GM12801 (cell line): ENCODE results near the gene PSME3IP1.

Source experiments
- TF ChIP-seq, protein P1 (sequence below): IDR thresholded peaks from one replicate; pipeline ENCODE4 v1.5.1; 2011; ENCODE audit warnings: control low read depth; ENCODE audit not compliant: insufficient read length; ENCODE audit errors: extremely low read depth

The PSME3IP1 gene

DNA sequence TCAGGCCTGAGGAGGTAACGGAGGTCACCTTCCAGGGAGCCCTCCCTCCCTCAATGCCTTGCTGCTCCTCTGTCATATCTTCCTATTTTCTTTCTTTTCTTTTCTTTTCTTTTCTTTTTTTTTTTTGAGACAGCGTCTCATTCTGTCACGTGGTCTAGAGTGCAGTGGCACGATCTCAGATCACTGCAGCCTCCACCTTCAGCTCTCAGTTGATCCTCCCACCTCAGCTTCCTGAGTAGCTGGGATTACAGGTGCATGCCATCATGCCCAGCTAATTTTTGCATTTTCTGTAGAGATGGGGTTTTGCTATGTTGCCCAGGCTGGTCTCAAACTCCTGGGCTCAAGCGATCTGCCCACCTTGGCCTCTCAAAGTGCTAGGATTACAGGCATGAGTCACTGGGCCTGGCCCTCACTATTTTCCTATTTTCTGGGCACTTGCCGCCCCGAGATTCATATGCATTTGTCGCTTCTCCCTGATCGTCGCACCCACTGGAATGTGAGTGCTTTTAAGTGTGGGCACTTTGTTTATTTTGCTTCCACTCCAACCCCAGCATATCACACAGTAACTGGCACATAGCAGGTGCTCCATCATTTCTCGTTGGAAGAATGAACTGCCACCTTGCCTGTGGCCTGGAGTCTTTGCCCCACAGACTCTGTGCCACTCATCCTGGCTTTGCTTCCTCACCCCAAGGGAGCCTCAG, 61.7 kb downstream of the PSME3IP1 start:
- TF ChIP-seq, protein P1, sequence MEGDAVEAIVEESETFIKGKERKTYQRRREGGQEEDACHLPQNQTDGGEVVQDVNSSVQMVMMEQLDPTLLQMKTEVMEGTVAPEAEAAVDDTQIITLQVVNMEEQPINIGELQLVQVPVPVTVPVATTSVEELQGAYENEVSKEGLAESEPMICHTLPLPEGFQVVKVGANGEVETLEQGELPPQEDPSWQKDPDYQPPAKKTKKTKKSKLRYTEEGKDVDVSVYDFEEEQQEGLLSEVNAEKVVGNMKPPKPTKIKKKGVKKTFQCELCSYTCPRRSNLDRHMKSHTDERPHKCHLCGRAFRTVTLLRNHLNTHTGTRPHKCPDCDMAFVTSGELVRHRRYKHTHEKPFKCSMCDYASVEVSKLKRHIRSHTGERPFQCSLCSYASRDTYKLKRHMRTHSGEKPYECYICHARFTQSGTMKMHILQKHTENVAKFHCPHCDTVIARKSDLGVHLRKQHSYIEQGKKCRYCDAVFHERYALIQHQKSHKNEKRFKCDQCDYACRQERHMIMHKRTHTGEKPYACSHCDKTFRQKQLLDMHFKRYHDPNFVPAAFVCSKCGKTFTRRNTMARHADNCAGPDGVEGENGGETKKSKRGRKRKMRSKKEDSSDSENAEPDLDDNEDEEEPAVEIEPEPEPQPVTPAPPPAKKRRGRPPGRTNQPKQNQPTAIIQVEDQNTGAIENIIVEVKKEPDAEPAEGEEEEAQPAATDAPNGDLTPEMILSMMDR = no peak

DNA sequence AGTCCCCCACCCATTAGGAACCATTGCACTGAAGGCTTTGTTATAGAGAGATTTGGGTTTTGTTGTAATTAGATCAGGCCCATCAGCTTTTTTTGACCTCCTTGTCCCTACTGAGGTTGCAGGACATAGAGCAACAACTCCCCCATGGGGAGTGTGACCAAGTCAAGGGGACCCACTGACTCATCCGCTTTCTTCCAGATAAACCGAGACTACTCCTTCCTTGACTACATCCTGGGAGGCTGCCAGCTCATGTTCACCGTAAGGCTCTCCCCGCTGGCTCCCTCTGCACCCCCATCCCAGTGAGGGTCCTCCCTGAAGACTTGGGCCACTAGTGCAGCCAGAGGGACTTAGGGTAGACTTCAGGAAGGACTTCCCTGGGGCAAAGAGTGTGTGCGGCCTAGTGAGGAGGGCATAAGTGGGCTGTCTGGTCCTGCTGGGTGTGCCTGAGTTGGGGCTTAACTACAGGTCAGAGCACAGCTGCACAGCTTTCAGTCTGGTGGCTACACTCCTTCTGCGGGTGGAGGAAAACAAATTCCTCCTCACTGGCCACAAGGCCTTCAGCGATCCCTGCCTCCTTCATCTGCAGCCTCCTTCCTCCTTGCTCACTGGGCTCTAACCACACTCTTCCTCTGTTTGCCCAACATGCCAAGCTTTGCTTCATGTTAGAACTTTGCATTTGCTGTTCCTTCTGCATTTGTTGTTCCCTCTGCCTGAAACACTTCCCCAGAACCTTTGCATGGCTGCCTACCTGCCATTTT, 62.4 kb downstream of the PSME3IP1 start:
- TF ChIP-seq, protein P1 = no peak

DNA sequence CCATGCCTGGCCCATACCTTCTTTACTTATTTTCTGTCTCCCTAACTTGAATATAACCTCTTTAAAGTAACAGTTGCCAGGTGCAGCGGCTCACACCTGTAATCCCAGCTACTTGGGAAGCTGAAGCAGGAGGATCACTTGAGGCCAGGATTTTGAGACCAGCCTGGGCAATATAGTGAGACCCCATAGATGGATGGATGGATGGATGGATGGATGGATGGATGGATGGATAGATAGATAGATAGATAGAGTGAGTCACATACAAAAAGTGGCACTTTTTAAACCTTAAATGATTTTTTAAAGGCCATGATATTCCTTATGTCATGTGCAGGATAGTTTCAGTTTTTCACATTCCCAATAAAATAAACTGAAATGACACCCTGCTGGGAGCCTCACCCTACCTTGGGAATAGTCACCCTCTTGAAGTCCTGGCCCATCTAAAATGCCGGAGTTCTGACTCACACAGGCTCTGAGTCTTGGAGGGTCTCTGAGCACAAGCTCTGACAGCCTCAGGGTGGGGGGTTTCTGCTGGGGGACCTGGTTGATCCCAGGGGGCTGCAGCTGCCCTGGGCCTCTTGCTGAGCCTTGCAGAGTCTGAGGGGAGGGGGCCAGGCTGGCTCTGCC, 67.3 kb downstream of the PSME3IP1 start:
- TF ChIP-seq, protein P1 = no peak

DNA sequence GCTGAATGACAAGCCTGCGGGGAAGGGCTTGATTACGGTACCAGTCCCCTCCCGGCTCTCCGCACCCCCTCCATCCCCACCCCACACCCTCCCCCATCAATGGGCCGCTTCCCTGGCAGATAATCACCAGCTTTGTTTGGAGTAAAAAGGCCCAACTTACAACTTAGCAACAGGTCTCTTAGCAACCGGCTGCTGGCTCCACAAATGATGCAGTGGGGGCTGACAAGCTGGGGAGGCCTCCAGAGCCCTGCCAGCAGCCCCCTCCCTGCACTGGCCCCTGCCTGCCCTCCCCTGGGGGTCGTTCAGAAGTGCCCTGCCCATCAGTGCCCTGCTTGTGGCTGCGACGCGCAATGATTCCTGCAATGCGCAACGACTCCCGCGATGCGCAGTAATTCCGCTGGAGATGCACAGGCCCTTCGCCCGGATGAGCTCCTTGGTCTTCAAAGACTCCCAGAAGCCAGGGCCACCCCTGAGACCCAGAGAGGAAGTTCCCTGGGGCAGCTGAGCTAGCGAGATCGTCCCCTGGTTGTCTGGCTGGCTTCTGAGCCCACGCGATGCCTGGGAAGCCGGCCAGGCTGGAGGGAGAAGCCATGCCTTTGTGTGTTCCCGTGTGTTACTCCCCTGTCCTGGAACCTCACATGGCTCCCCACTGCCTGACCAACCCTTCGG, 70.2 kb downstream of the PSME3IP1 start:
- TF ChIP-seq, protein P1 = no peak

DNA sequence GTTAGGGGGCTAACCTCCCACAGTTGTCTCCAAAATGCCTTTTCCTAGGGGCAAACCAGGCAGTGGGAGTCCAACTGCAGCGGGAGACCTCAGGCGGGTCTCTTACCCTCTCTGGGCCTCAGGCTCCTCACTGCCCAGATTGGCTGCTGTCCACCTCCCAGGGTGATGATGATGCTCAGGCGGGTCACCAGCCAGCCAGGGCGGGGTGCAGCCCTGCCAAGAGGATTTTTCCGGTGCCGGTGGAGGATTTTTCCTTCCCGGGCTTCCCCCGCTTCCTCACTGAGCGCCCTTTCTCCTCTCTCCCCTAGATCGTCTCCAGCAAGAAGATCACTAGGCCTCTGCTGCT, 70.7 kb downstream of the PSME3IP1 start:
- TF ChIP-seq, protein P1 = no peak

DNA sequence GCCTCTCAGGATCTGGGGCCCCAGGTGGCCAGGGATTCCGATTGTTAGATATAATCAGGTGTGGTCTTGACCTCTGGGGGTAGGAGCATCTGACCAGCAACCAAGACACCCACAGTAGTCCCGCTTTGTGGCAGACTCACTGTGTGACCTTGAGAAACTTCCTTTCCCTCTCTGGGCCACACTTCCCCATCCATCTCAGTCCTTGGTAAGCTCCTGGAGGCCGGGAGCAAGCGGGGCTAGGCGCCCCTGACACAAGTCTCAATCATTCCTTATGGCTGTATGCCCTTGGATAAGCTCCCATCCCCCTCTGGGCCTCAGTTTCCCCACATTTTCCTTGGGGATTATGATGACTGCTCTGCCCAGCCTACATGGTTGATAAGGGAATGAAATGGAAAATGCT, 72.2 kb downstream of the PSME3IP1 start:
- TF ChIP-seq, protein P1 = no peak

DNA sequence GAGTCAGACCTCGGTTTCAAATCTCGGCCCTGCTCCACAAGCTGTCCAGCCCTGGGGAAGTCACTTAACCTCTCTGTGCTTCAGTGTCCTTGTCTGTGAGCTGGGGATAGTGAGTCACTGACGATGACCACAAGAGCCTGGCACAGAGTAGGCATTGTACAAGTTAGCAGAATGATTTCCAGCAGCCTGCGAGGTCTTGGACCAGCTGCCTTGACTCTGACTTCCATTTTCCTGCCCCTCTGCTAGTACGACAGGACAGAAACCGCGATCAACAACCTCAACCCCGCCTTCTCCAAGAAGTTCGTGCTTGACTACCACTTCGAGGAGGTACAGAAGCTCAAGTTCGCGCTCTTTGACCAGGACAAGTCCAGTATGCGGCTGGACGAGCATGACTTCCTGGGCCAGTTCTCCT, 72.8 kb downstream of the PSME3IP1 start:
- TF ChIP-seq, protein P1 = no peak
